OCI-M2 (cell line): ENCODE measurements around the gene TGM2.

ENCODE experiments used
- DNase-seq: peaks from one replicate; lab custom pipeline; 2025; ENCODE audit not compliant: unreplicated experiment; lab: John Stamatoyannopoulos, UW

The TGM2 gene

GRCh38 chr20:38178065-38178491 is 13.0 kb upstream of the TGM2 start:
- no peak for DNase-seq

GRCh38 chr20:38177201-38177600 is 12.1 kb upstream of the TGM2 start:
- DNase-seq: no peak

- no peak for DNase-seq
Observed at GRCh38 chr20:38175304-38176180, 10.5 kb upstream of the TGM2 start.

GRCh38 chr20:38173237-38174156 is 8.4 kb upstream of the TGM2 start:
- no peak for DNase-seq

GRCh38 chr20:38172408-38172807 is 7.3 kb upstream of the TGM2 start:
- DNase-seq: no peak

GRCh38 chr20:38171675-38172043 is 6.6 kb upstream of the TGM2 start:
- no peak for DNase-seq

GRCh38 chr20:38170826-38171674 is 6.0 kb upstream of the TGM2 start:
- DNase-seq: no peak

GRCh38 chr20:38170219-38170825 is 5.3 kb upstream of the TGM2 start:
- DNase-seq: no peak

GRCh38 chr20:38169636-38170193 is 4.6 kb upstream of the TGM2 start:
- DNase-seq: no peak

- DNase-seq: no peak
Observed at GRCh38 chr20:38168791-38169589, 3.9 kb upstream of the TGM2 start.

GRCh38 chr20:38167851-38168760 is 3.0 kb upstream of the TGM2 start:
- no peak for DNase-seq

- no peak for DNase-seq
Observed at GRCh38 chr20:38167328-38167850, 2.3 kb upstream of the TGM2 start.

GRCh38 chr20:38166703-38167233 is 1.7 kb upstream of the TGM2 start:
- DNase-seq: no peak

GRCh38 chr20:38165966-38166702 is 1.1 kb upstream of the TGM2 start:
- DNase-seq: no peak

GRCh38 chr20:38164624-38165088 is 414 bp downstream of the TGM2 start:
- no peak for DNase-seq

- no peak for DNase-seq
Observed at GRCh38 chr20:38164069-38164468, 1.0 kb downstream of the TGM2 start.
